ENCODE data around the gene RRP12. TPM values are rescaled to one million over a fixed set of nuclear protein-coding genes. Genes with fewer than 3 reads are reported as not detected.

The RRP12 gene
- total and polyA plus RNA-seq, 9 of the 15 experiments (the other 6 are each of a cell fraction or from before 2014, with no cell fraction given) = 4.6 to 68.2 (median 21.8) TPM

GRCh38 chr10:97321804-97322190 lies 79.3 kb downstream of the RRP12 start:
- H3K36me3 ChIP-seq (ENCODE audit: control insufficient read depth, insufficient read depth, low read length) = no peaks in the 10 kb centered on the region
- no peak for ATAC-seq
- no peaks in the 10 kb centered on the region for H3K27me3 ChIP-seq (ENCODE audit: control insufficient read depth in 2 of 2, insufficient read depth in 2 of 2, low read length in 2 of 2)
- 47% methylated on average over 2 of the region's 3 CpGs for WGBS (ENCODE audit: insufficient coverage, low coverage, missing lambda C conversion rate)
- H3K9me1 ChIP-seq (ENCODE audit: control insufficient read depth, insufficient read depth, low read length) = no peaks in the 10 kb centered on the region
- no peak overlapping the region for H2AFZ ChIP-seq (ENCODE audit: low read depth, low read length)
- POLR2A ChIA-PET = interaction anchor here (0.6 to 1.4 kb wide), 6 partner anchors 9 to 896 kb away, joined by 3 to 4 read pairs (median 3); no protein-coding TSS in a partner anchor
- in situ Hi-C loops (cut with MboI) (no loop called here), intact Hi-C loops (cut with micrococcal nuclease) (no loop called here)
- CTCF ChIA-PET (ENCODE audit: low intra/inter-chr PET ratio) = no interaction called here
- FAIRE-seq = no peak
- no peak overlapping the region for H3K4me2 ChIP-seq (ENCODE audit: insufficient read depth, low read length)
- H3K79me2 ChIP-seq (ENCODE audit: control insufficient read depth, insufficient read depth, low read length) = peaks cover 9% of the 10 kb centered on the region; the same call in 1 of the 3 replicates
- H4K20me1 ChIP-seq (replicated peaks; ENCODE audit: control insufficient read depth, insufficient read depth, low read length) = no peaks in the 10 kb centered on the region
- no peak overlapping the region for H3K9ac ChIP-seq (ENCODE audit: insufficient read depth in 1 of 2, low read depth in 2 of 2, low read length in 2 of 2)
- H3K4me1 ChIP-seq (replicated peaks in 1 of 2; ENCODE audit: control insufficient read depth in 2 of 2, insufficient read depth in 2 of 2, low read length in 2 of 2) = peaks cover 7 to 25% of the 10 kb centered on the region in 2 experiments
- no peak overlapping the region for H3K4me3 ChIP-seq
- no peak for DNase-seq (ENCODE audit: extremely low read depth in 1 of 4, low spot score in 3 of 4)
- no TSS peak for BruUV-seq (replicated peaks)
- no peaks in the 10 kb centered on the region for H3K9me3 ChIP-seq (replicated peaks; ENCODE audit: control insufficient read depth, insufficient read depth, low read depth, low read length)
- no peak overlapping the region for H3K27ac ChIP-seq (ENCODE audit: extremely low read depth, low read depth, low read length)
- TF ChIP-seq PTRF (tag; IDR thresholded peaks at IDR 0.05) (no peak), ZBTB11 (CRISPR knock-in tag; IDR thresholded peaks at IDR 0.05) (no peak), NCOA1 (IDR thresholded peaks at IDR 0.05; ENCODE audit: low read depth) (no peak), NELFE (IDR thresholded peaks at IDR 0.05; ENCODE audit: insufficient read depth, insufficient read length) (no peak), LCOR (CRISPR knock-in tag; IDR thresholded peaks at IDR 0.05) (no peak), ZNF347 (CRISPR knock-in tag; IDR thresholded peaks at IDR 0.05; ENCODE audit: low read depth) (no peak), ZHX1 (conservative IDR thresholded peaks at IDR 0.05; ENCODE audit: low read length) (no peak), MAFG (tag; conservative IDR thresholded peaks at IDR 0.05) (no peak), TAF1 (IDR thresholded peaks at IDR 0.05; ENCODE audit: control insufficient read depth, extremely low read depth, insufficient read depth, low read length, severe bottlenecking) (no peak), SMARCA5 (IDR thresholded peaks at IDR 0.05) (no peak), UBTF (IDR thresholded peaks at IDR 0.05; ENCODE audit: borderline replicate concordance in 1 of 2, low read depth in 2 of 2, low read length in 2 of 2) (no peak), NR2C1 (IDR thresholded peaks at IDR 0.05) (no peak), NR2C1 (tag; IDR thresholded peaks at IDR 0.05) (no peak), ZNF184 (CRISPR knock-in tag; IDR thresholded peaks at IDR 0.05) (no peak), TCF7L2 (IDR thresholded peaks at IDR 0.05; ENCODE audit: low read depth, low read length) (no peak)

Data from K562 (cell line).